NCI-H1417 (cell line): ENCODE results near the gene ABHD13.
A peak's percentile ranks its signal among the peaks of the same experiment; 100 is the strongest.
"Not testable (repeated sequence)": the region's sequence is repeated elsewhere in the genome, so short reads cannot be mapped to it uniquely, and the experiment has no call there.

Experiments
- DNase-seq, 3 experiments: peaks; one replicate each; lab custom pipeline; 2025; lab: John Stamatoyannopoulos, UW

ABHD13 gene

GRCh38 chr13:108223687-108224503 lies 5.7 kb downstream of the ABHD13 start:
- no peak for DNase-seq

GRCh38 chr13:108225440-108225839 lies 7.2 kb downstream of the ABHD13 start:
- no peak for DNase-seq

- DNase-seq: peak in 2 of 3 experiments; percentile 34 to 82
Observed at GRCh38 chr13:108226184-108226583, 8.0 kb downstream of the ABHD13 start.

GRCh38 chr13:108227651-108228272 lies 9.6 kb downstream of the ABHD13 start:
- peak; percentile 17 to 70 (median 36) for DNase-seq

GRCh38 chr13:108230377-108230776 lies 12.2 kb downstream of the ABHD13 start:
- no peak for DNase-seq

GRCh38 chr13:108249150-108249549 lies 31.0 kb downstream of the ABHD13 start:
- no peak for DNase-seq

- DNase-seq: no peak
Observed at GRCh38 chr13:108257248-108257647, 39.1 kb downstream of the ABHD13 start.

GRCh38 chr13:108263621-108264355 lies 45.6 kb downstream of the ABHD13 start:
- no peak for DNase-seq

- peak in 1 of 3 experiments; percentile 59 for DNase-seq
Observed at GRCh38 chr13:108266321-108266990, 48.3 kb downstream of the ABHD13 start.

GRCh38 chr13:108267347-108267746 lies 49.2 kb downstream of the ABHD13 start:
- DNase-seq: no peak

- DNase-seq: not testable (repeated sequence)
Observed at GRCh38 chr13:108267855-108268254, 49.7 kb downstream of the ABHD13 start.

GRCh38 chr13:108268466-108269112 lies 50.4 kb downstream of the ABHD13 start:
- no peak for DNase-seq

GRCh38 chr13:108269601-108270328 lies 51.6 kb downstream of the ABHD13 start, which contains the start of gene TNFSF13B:
TSS of gene TNFSF13B (plus strand) at chr13:108269718. CDS start at chr13:108269896, 178 bp downstream.
- no peak for DNase-seq

GRCh38 chr13:108270442-108270841 lies 52.2 kb downstream of the ABHD13 start:
- DNase-seq: no peak

- no peak for DNase-seq
Observed at GRCh38 chr13:108272333-108272732, 54.1 kb downstream of the ABHD13 start.

- peak in 2 of 3 experiments; percentile 19 to 60 for DNase-seq
Observed at GRCh38 chr13:108273429-108274118, 55.4 kb downstream of the ABHD13 start.

GRCh38 chr13:108274718-108275117 lies 56.5 kb downstream of the ABHD13 start:
- no peak for DNase-seq

- no peak for DNase-seq
Observed at GRCh38 chr13:108276060-108276459, 57.9 kb downstream of the ABHD13 start.

- DNase-seq: no peak
Observed at GRCh38 chr13:108278466-108278865, 60.3 kb downstream of the ABHD13 start.

GRCh38 chr13:108281901-108282300 lies 63.7 kb downstream of the ABHD13 start:
- DNase-seq: no peak
